ENCODE results near the gene PKP2. TPM values are rescaled to one million over a fixed set of nuclear protein-coding genes. Genes with fewer than 3 reads are reported as not detected.

Gene PKP2
- total and polyA plus RNA-seq, 2 donors (not counting 3 experiments of a cell fraction or from before 2014, with no cell fraction given): 1.4 to 6.5 TPM

- TF ChIP-seq JUN (IDR thresholded peaks at IDR 0.05; ENCODE audit: borderline replicate concordance, insufficient read depth, insufficient read length, low read depth) (no peak), GATA2 (IDR thresholded peaks at IDR 0.05; ENCODE audit: insufficient read depth, insufficient read length, low read depth, low read length) (no peak), EZH2 (IDR thresholded peaks at IDR 0.05; ENCODE audit: borderline replicate concordance, low read depth, low read length, severe bottlenecking) (no peak), CTCF (IDR thresholded peaks at IDR 0.05; ENCODE audit: extremely low read depth in 1 of 2, insufficient read depth in 1 of 2, low read depth in 1 of 2, low read length in 2 of 2) (no peak), FOS (IDR thresholded peaks at IDR 0.05; ENCODE audit: borderline replicate concordance, insufficient read depth, low read length) (no peak), MYC (IDR thresholded peaks at IDR 0.05; ENCODE audit: low read depth, low read length) (no peak), POLR2A (IDR thresholded peaks at IDR 0.05; ENCODE audit: low read depth, low read length) (no peak), POLR2AphosphoS5 (IDR thresholded peaks at IDR 0.05; ENCODE audit: insufficient read depth, low read depth, low read length) (no peak)
- TF ChIP-seq, protein P1, sequence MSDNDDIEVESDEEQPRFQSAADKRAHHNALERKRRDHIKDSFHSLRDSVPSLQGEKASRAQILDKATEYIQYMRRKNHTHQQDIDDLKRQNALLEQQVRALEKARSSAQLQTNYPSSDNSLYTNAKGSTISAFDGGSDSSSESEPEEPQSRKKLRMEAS (IDR thresholded peaks at IDR 0.05; ENCODE audit: insufficient read depth, insufficient read length): no peak
- no peaks in the 10 kb centered on the region for H4K20me1 ChIP-seq (replicated peaks; ENCODE audit: control insufficient read depth, extremely low read depth, insufficient read depth, low read length)
- no peak overlapping the region for H3K4me2 ChIP-seq (ENCODE audit: insufficient read depth, low read length)
- H3K27ac ChIP-seq (ENCODE audit: insufficient read depth, low read depth, low read length): no peak overlapping the region
- no peaks in the 10 kb centered on the region for H3K27me3 ChIP-seq (ENCODE audit: control insufficient read depth in 2 of 2, insufficient read depth in 2 of 2, low read length in 2 of 2)
- ChIA-PET POLR2A (no interaction called here), CTCF (no interaction called here)
- DNase-seq (ENCODE audit: low read depth, low spot score) (no peak), FAIRE-seq (no peak)
- no peaks in the 10 kb centered on the region for H3K9me3 ChIP-seq (replicated peaks; ENCODE audit: control insufficient read depth, insufficient read depth, low read length)
- H3K9ac ChIP-seq (replicated peaks; ENCODE audit: extremely low read depth, insufficient read depth, low read length): no peak overlapping the region
- no peak overlapping the region for H2AFZ ChIP-seq (ENCODE audit: low read depth, low read length)
- no peaks in the 10 kb centered on the region for H3K9me1 ChIP-seq (replicated peaks; ENCODE audit: control insufficient read depth, extremely low read depth, insufficient read depth, low read length)
- no TSS peak for BruUV-seq (replicated peaks)
- no peak overlapping the region for H3K4me3 ChIP-seq (replicated peaks in 1 of 3; ENCODE audit: insufficient read depth in 1 of 3, low read depth in 1 of 3, low read length in 3 of 3)
- no peaks in the 10 kb centered on the region for H3K36me3 ChIP-seq (ENCODE audit: control insufficient read depth in 2 of 2, extremely low read depth in 1 of 2, insufficient read depth in 2 of 2, low read length in 2 of 2)
- intact Hi-C loops (cut with micrococcal nuclease) (no loop called here), dilution Hi-C loops (cut with MboI; ENCODE audit: extremely low pct_ligation_motif_present, low sequenced_read_pairs) (no loop called here)
- no peaks in the 10 kb centered on the region for H3K79me2 ChIP-seq (ENCODE audit: control insufficient read depth, insufficient read depth, low read length)
- H3K4me1 ChIP-seq (ENCODE audit: control insufficient read depth, extremely low read depth, insufficient read depth, low read length): no peaks in the 10 kb centered on the region
These were observed 74.9 kb downstream of the PKP2 start for GRCh38 chr12:32821710-32822109.
